GM20000 (cell line): ENCODE measurements around the gene TMEM131L.
"Not testable (repeated sequence)": the region's sequence is repeated elsewhere in the genome, so short reads cannot be mapped to it uniquely, and the experiment has no call there.

Source experiments
- DNase-seq: peaks from one replicate; pipeline ENCODE4 v3.0.0; 2012; ENCODE audit warnings: low spot score
- TF ChIP-seq, protein P1 (sequence below): IDR thresholded peaks from 2 replicates; pipeline ENCODE4 v1.5.1; 2012; ENCODE audit warnings: mild to moderate bottlenecking, control low read depth; ENCODE audit errors: extremely low read depth, missing control alignments

Gene TMEM131L

GRCh38 chr4:153466081-153466948 is at the start of gene TMEM131L:
TSS of gene TMEM131L (plus strand) at chr4:153466360. CDS start at chr4:153466398, 38 bp downstream.
- peak; percentile 94 for DNase-seq
- TF ChIP-seq, protein P1, sequence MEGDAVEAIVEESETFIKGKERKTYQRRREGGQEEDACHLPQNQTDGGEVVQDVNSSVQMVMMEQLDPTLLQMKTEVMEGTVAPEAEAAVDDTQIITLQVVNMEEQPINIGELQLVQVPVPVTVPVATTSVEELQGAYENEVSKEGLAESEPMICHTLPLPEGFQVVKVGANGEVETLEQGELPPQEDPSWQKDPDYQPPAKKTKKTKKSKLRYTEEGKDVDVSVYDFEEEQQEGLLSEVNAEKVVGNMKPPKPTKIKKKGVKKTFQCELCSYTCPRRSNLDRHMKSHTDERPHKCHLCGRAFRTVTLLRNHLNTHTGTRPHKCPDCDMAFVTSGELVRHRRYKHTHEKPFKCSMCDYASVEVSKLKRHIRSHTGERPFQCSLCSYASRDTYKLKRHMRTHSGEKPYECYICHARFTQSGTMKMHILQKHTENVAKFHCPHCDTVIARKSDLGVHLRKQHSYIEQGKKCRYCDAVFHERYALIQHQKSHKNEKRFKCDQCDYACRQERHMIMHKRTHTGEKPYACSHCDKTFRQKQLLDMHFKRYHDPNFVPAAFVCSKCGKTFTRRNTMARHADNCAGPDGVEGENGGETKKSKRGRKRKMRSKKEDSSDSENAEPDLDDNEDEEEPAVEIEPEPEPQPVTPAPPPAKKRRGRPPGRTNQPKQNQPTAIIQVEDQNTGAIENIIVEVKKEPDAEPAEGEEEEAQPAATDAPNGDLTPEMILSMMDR: peak; percentile 13

- DNase-seq: not testable (repeated sequence)
Observed at GRCh38 chr4:153416456-153416855, 49.7 kb upstream of the TMEM131L start.

DNA sequence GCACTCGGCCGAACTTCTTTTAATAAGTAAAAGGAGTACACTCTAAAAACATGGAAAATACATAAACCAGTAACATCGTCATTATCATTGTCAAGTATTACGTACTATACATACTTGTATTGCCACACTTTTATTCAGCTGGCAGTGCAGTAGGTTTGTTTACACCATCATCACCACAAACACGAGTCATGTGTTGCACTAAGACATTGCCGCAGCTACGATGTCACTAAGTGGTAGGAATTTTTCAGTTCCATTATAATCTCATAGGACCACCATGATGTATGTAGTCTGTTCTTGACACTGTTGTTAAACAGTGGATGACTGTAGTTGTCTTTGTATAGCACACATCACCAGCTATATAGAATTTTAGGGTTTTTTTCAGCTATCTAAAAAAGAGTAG is 48.0 kb upstream of the TMEM131L start:
- no peak for DNase-seq

DNA sequence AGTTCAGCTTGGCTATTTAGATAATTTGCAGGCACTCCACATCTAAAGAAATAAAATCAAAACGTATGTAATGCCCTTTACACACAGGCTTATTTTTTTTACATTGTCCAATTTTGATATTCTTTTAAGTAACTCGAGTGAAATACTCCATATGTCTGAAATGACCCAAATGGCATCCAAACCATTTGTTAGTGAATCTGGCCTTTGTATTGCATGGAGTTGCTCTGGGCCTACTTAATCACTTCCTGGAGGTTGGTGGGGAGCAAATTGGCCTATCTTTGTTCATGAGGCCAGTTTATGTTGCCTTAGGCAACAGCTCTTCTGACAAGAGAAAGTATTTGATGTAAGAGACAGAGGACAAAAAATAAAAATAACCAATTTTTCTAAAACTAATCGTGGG is 47.6 kb upstream of the TMEM131L start:
- no peak for DNase-seq

More for the DNA sequence above, 48.0 kb upstream of the TMEM131L start:
- TF ChIP-seq, protein P1: no peak

DNA sequence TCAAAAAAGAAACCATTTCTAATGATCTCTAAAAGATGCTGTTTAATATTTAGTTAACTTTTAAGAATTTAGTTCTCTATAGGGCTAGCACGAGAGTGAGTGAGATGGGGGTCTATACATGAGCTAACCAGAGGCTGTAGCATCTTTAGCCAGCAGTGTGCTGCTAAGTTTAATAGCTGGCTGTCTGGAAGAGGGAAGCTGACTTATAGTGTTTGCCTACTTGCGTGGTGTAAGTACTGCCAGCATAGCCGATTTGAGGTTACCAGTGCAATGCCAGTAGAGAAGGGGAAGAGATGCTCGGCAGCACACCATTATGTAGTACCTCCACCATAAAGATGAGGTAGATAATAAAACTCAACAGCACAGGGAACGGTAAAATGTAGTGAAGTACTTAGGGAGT is 47.1 kb upstream of the TMEM131L start:
- TF ChIP-seq, protein P1: no peak
- no peak for DNase-seq

More for the DNA sequence above, 47.6 kb upstream of the TMEM131L start:
- TF ChIP-seq, protein P1: no peak

DNA sequence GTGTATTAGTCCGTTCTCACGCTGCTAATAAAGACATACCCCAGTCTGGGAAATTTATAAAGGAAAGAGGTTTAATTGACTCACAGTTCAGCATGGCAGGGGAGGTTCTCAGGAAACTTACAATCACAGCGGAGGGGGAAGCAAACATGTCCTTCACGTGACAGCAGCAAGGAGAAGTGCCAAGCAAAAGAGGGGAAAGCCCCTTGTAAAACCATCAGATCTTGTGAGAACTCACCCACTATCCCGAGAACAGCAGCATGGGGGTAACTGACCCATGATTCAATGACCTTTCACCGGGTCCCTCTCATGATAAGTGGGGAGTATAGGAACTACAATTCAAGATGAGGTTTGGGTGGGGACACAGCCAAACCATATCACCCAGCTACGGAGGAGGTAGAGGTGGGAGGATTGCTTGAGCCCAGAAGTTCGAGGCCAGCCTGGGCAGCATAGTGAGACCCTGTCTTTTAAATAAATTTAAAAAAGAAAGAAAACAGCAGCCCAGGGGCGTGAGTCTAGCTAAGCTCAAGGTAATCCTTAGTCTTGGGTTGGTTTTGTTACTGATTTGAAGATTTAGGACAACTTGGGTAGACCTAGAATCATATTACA is 46.4 kb upstream of the TMEM131L start:
- TF ChIP-seq, protein P1: no peak
- DNase-seq: no peak

DNA sequence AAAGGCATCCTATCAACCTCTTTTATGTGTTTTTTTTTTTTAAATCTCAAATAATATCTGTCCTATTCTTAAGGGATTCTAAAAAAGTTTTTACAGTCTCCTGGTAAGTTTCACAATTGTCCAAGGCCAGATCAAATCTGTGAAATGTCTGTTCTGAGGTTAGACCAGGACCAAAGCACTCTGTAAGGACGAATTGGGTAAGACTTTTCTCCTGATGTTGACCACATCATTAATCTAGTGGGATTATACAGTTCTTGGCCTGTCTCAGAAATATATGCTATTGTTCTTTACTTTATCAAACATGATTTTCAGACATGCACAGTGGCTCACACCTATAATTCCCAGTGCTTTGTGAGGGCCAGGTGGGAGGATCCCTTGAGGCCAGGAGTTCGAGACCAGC is 45.8 kb upstream of the TMEM131L start:
- DNase-seq: no peak
- TF ChIP-seq, protein P1: no peak

DNA sequence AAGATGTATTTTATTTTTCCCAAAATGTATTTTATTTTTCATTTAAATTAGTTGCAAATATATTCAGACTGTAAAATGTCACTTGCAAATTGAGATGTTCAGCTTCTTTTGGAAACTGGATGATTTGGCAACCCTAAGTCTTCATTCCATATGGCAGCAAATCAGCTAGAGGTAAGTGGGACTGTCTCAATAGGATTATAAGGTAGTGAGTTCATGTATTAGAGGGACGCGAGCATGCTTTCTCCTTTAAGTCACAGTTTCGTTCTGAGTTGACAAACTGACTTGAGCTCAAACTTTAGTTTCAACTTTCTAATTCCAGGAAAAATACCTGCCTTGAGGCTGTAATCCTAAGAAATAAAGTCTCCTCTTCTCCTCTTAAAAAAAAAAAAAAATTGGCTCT is 44.2 kb upstream of the TMEM131L start:
- DNase-seq: peak; percentile 45
- TF ChIP-seq, protein P1: no peak
